Fibroblast of lung (primary cell): Measurements from ENCODE around the gene SLC16A8. TPM values are rescaled to one million over a fixed set of nuclear protein-coding genes. Genes with fewer than 3 reads are reported as not detected.

Experiments used
- DNase-seq, 2 donors: peaks; one replicate each; pipeline versions ENCODE4 v3.0.0 to v3.0.0-alpha.2; 2010; ENCODE audit warnings: low read depth in 2 of 2
- H2AFZ ChIP-seq: 2 replicates; pipeline ENCODE4 v1.5.1; 2012; ENCODE audit warnings: low read length, control low read depth, inconsistent platforms
- H3K27ac ChIP-seq: 2 replicates; pipeline ENCODE4 v1.5.1; 2011; ENCODE audit warnings: low read length, control low read depth; ENCODE audit not compliant: insufficient read depth
- H3K27me3 ChIP-seq: 2 replicates; pipeline ENCODE4 v1.5.1; 2011; ENCODE audit warnings: mild to moderate bottlenecking, low read length; ENCODE audit not compliant: control insufficient read depth, insufficient read depth
- H3K36me3 ChIP-seq: 2 replicates; pipeline ENCODE4 v1.5.1; 2011; ENCODE audit warnings: low read length; ENCODE audit not compliant: control insufficient read depth, insufficient read depth
- H3K4me1 ChIP-seq: 2 replicates; pipeline ENCODE4 v1.5.1; 2011; ENCODE audit warnings: low read length; ENCODE audit not compliant: control insufficient read depth, insufficient read depth; ENCODE audit errors: extremely low read depth
- H3K4me2 ChIP-seq: 2 replicates; pipeline ENCODE4 v1.5.1; 2011; ENCODE audit warnings: low read length, control low read depth; ENCODE audit not compliant: insufficient read depth; ENCODE audit errors: extremely low read depth
- H3K4me3 ChIP-seq, 4 experiments: fragments of 200-600 bp in 1 of 4; sonication (generic) in 1 of 4; replicated peaks in 1 of 4; 2 replicates each; pipeline ENCODE4 v1.5.1; 2011 to 2016; ENCODE audit warnings: low read length in 4 of 4, low read depth in 3 of 4, mild to moderate bottlenecking in 3 of 4, control low read depth in 2 of 4, inconsistent platforms in 1 of 4, mixed read lengths in 1 of 4; ENCODE audit not compliant: insufficient read depth in 1 of 4; ENCODE audit errors: control extremely low read depth in 1 of 4
- H3K79me2 ChIP-seq: 2 replicates; pipeline ENCODE4 v1.5.1; 2012; ENCODE audit warnings: mild to moderate bottlenecking, low read length, inconsistent platforms; ENCODE audit not compliant: control insufficient read depth, insufficient read depth
- H3K9ac ChIP-seq: 2 replicates; pipeline ENCODE4 v1.5.1; 2011; ENCODE audit warnings: mild to moderate bottlenecking, low read length, control low read depth; ENCODE audit not compliant: insufficient read depth
- H3K9me3 ChIP-seq: 2 replicates; pipeline ENCODE4 v1.5.1; 2012; ENCODE audit warnings: low read depth, low read length; ENCODE audit not compliant: control insufficient read depth, insufficient read depth
- H4K20me1 ChIP-seq: 2 replicates; pipeline ENCODE4 v1.5.1; 2011; ENCODE audit warnings: low read length; ENCODE audit not compliant: control insufficient read depth, insufficient read depth; ENCODE audit errors: extremely low read depth
- EZH2 ChIP-seq: IDR thresholded peaks from 2 replicates; pipeline ENCODE4 v1.5.1; 2012; ENCODE audit warnings: low read length, control low read depth, mild to moderate bottlenecking; ENCODE audit errors: missing control alignments
- polyA plus RNA-seq, 2 donors: library from polyadenylated mRNA; depleted of rRNA in 1 of 2; stranded (reverse) in 1 of 2; unstranded in 1 of 2; fragments of >200 nt; gene quantifications; 2 replicates each; pipeline ENCODE4 v1.2.1, GENCODE V29; 2011 to 2012; ENCODE audit warnings: missing spikeins in 1 of 2
- total RNA-seq: library from RNA; depleted of rRNA; stranded (reverse); fragments of >200 nt; gene quantifications from 2 replicates; pipeline ENCODE4 v1.2.1, GENCODE V29; 2014
- TF ChIP-seq, protein P1 (sequence below), 2 donors: IDR thresholded peaks in 1 of 2; conservative IDR thresholded peaks in 1 of 2; 1 replicate in 1 of 2; 2 replicates in 1 of 2; pipeline ENCODE4 v1.5.1; 2011 to 2012; ENCODE audit warnings: low read length in 2 of 2, control low read depth in 1 of 2, inconsistent platforms in 1 of 2, low read depth in 1 of 2, mild to moderate bottlenecking in 1 of 2

Gene SLC16A8
- total and polyA plus RNA-seq, 2 donors (not counting 1 experiment from before 2014, with no cell fraction given), result under 0.01 TPM; not detected in 1

DNA sequence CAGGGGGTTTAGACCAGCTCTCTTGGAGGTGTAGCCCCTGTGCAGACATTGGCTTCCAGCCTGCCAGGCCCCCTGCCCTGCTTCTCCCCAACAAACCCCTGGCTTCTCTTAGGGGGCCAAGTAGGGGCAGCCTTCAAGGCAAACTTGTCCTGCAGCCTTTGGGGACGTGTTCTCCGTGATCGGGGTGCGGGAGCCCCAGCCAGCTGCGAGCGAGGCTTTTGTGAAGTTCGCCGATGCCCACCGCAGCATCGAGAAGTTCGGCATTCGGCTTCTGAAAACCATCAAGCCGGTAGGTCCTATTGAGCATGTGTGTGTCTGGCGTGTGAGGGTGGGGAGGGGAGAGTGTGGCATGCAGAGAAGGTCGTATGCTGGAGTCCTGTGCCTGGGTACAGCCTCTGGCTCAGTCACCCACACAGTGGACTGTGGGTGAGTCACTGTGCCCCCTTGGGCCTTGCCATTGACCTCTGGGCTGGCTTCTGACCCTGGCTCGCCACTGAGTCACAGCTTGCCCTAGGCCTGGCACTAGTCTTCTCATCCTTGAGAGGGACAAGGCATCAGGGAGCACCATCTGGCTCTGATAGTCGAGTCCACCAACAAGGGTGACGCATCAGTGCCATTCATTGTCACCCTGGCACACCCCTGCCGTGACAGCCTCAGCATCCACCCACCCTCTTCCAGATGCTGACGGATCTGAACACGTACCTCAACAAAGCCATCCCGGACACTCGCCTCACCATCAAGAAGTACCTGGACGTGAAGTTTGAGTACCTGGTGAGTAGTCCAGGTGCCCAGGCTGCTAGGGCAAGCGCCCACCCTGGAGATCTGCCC lies 11.4 kb downstream of the SLC16A8 start:
- no peaks in the 10 kb centered on the region for H4K20me1 ChIP-seq

DNA sequence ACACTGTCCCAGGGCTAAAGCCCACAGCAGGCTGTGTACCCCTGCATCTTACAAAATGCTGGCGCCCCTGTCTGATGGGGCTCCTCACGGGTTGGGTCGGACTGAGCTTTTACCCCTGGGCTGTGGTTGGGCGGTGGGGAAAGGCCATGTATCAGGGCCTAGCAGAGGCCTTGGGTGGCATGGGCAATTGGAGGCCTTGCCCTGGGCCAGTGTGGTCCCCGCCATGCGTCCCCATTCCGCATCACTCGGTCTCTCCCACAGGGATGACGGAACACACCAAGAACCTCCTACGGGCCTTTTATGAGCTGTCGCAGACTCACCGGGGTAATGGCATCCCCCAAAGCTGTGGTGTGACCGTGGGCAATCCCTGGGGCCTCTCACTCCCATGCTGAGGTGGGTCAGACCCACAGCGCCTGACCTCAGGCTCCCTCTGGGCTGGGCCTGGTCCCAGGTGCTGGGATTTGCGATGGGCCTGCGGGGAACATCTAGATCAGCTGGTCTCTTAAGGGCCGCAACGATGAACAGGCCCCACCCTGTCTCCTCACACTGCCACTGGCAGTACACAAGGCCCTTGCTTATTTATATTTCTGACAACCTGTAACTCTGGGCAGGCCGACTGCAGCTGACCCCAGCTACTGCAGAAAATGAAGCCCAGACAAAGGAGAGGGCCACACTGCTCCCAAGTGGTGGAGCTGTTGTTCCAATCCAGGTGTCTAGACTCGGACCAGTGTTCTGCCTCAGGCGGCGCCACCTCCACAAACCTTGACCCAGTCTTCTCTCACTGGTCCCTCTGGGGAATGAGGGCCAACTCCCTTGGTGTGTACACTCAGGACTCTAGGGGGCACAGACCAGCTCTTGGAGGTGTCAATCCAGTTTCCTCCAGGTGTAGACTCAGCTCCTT lies 12.3 kb downstream of the SLC16A8 start:
- peaks cover 2% of the 10 kb centered on the region for H3K36me3 ChIP-seq
- peaks cover 5% of the 10 kb centered on the region for H3K4me1 ChIP-seq
- no peaks in the 10 kb centered on the region for H3K9me3 ChIP-seq
- no peak for DNase-seq
- no peak overlapping the region for H3K4me3 ChIP-seq
- H4K20me1 ChIP-seq, result no peaks in the 10 kb centered on the region
- H3K27ac ChIP-seq, result no peak overlapping the region
- H3K79me2 ChIP-seq, result no peaks in the 10 kb centered on the region
- H2AFZ ChIP-seq, result no peak overlapping the region
- TF ChIP-seq, protein P1, sequence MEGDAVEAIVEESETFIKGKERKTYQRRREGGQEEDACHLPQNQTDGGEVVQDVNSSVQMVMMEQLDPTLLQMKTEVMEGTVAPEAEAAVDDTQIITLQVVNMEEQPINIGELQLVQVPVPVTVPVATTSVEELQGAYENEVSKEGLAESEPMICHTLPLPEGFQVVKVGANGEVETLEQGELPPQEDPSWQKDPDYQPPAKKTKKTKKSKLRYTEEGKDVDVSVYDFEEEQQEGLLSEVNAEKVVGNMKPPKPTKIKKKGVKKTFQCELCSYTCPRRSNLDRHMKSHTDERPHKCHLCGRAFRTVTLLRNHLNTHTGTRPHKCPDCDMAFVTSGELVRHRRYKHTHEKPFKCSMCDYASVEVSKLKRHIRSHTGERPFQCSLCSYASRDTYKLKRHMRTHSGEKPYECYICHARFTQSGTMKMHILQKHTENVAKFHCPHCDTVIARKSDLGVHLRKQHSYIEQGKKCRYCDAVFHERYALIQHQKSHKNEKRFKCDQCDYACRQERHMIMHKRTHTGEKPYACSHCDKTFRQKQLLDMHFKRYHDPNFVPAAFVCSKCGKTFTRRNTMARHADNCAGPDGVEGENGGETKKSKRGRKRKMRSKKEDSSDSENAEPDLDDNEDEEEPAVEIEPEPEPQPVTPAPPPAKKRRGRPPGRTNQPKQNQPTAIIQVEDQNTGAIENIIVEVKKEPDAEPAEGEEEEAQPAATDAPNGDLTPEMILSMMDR (conservative IDR thresholded peaks at IDR 0.05 in 1 of 2, IDR thresholded peaks at IDR 0.05 in 1 of 2; ENCODE audit: low read depth in 1 of 2, low read length in 2 of 2), result no peak
- no peak for TF ChIP-seq EZH2
- H3K27me3 ChIP-seq, result no peaks in the 10 kb centered on the region
- H3K9ac ChIP-seq, result no peak overlapping the region
- H3K4me2 ChIP-seq, result no peak overlapping the region

More for the DNA sequence above, 11.4 kb downstream of the SLC16A8 start:
- H3K9ac ChIP-seq, result no peak overlapping the region
- no peak overlapping the region for H2AFZ ChIP-seq
- H3K4me3 ChIP-seq, result no peak overlapping the region
- DNase-seq, result no peak
- H3K36me3 ChIP-seq, result peaks cover 2% of the 10 kb centered on the region
- H3K27ac ChIP-seq, result no peak overlapping the region
- TF ChIP-seq, protein P1 (conservative IDR thresholded peaks at IDR 0.05 in 1 of 2, IDR thresholded peaks at IDR 0.05 in 1 of 2; ENCODE audit: low read depth in 1 of 2, low read length in 2 of 2), result no peak
- TF ChIP-seq EZH2, result no peak
- H3K4me1 ChIP-seq, result peaks cover 5% of the 10 kb centered on the region
- no peaks in the 10 kb centered on the region for H3K79me2 ChIP-seq
- H3K27me3 ChIP-seq, result no peaks in the 10 kb centered on the region
- H3K4me2 ChIP-seq, result no peak overlapping the region
- H3K9me3 ChIP-seq, result no peaks in the 10 kb centered on the region

DNA sequence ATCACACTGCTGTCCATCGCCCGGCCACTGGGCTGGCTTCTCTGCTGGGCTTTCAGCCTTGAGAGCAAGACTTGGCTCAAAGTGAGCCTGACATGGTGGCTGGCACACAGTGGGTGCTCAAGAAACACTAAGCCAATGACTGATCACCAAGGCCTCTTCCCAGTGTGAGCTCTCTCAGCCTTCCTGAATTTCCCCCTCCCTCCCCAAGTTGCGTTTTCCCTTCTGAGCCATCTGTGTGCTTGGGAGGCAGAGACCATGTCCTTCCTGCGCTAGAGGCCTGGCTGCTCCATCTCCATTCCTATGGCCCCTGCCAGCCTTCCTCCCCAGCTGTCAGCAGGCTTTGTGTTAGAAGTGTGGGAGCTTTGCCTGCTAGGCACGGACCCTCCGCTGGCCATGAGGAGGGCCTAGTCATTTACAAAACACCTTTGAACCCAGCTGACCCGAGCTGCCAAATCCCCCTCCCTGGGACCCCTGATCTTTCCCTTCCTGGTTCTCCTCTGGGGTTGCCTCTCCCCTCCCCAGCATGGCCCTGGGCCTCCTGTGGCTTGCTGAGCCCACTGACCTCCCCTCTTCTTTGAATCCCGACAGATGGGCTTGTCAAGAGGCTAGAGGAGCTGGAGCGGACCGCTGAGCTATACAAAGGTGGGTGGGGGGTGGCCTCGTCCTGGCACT lies 13.6 kb downstream of the SLC16A8 start:
- H3K27me3 ChIP-seq, result no peaks in the 10 kb centered on the region
- no peak overlapping the region for H3K4me3 ChIP-seq
- no peak overlapping the region for H2AFZ ChIP-seq
- TF ChIP-seq, protein P1 (conservative IDR thresholded peaks at IDR 0.05 in 1 of 2, IDR thresholded peaks at IDR 0.05 in 1 of 2; ENCODE audit: low read depth in 1 of 2, low read length in 2 of 2), result no peak
- TF ChIP-seq EZH2, result no peak
- no peaks in the 10 kb centered on the region for H3K9me3 ChIP-seq
- H3K4me1 ChIP-seq, result peaks cover 5% of the 10 kb centered on the region
- H3K79me2 ChIP-seq, result no peaks in the 10 kb centered on the region
- no peak overlapping the region for H3K4me2 ChIP-seq
- peaks cover 2% of the 10 kb centered on the region for H3K36me3 ChIP-seq
- no peak overlapping the region for H3K27ac ChIP-seq
- DNase-seq, result no peak
- H4K20me1 ChIP-seq, result no peaks in the 10 kb centered on the region
- no peak overlapping the region for H3K9ac ChIP-seq
